Measurements from ENCODE around the gene WNK2.

DNA sequence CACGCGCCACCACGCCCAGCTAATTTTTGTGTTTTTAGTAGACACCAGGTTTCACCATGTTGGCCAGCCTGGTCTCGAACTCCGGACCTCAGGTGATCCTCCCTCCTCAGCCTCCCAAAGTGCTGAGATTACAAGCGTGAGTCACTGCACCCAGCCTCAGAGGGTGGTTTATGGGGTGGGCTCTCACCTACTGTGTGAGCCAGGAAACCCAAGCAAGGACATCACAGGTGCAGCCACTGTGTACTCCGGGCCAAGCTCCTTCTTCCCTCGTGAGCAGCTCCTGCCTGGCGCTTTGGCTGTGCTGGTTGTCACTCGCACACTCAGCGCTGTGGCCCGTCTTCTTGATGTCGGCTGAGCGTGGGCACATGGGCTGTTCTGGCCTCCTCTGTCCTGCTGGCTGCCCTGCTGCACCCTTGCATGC is 70.1 kb downstream of the WNK2 start:
- TF ChIP-seq, protein P1, sequence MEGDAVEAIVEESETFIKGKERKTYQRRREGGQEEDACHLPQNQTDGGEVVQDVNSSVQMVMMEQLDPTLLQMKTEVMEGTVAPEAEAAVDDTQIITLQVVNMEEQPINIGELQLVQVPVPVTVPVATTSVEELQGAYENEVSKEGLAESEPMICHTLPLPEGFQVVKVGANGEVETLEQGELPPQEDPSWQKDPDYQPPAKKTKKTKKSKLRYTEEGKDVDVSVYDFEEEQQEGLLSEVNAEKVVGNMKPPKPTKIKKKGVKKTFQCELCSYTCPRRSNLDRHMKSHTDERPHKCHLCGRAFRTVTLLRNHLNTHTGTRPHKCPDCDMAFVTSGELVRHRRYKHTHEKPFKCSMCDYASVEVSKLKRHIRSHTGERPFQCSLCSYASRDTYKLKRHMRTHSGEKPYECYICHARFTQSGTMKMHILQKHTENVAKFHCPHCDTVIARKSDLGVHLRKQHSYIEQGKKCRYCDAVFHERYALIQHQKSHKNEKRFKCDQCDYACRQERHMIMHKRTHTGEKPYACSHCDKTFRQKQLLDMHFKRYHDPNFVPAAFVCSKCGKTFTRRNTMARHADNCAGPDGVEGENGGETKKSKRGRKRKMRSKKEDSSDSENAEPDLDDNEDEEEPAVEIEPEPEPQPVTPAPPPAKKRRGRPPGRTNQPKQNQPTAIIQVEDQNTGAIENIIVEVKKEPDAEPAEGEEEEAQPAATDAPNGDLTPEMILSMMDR (IDR thresholded peaks at IDR 0.05) = no peak
- no peak for TF ChIP-seq POLR2A (IDR thresholded peaks at IDR 0.05; ENCODE audit: low read depth)

Data from esophagus muscularis mucosa (tissue), 3 donors.